Transverse colon (tissue), 4 donors: ENCODE results near the gene LENG8. TPM values are rescaled to one million over a fixed set of nuclear protein-coding genes. Genes with fewer than 3 reads are reported as not detected.
A peak's percentile ranks its signal among the peaks of the same experiment; 100 is the strongest.

Experiments
- DNase-seq: peaks from one replicate; pipeline ENCODE4 v3.0.0-alpha.2; 2019
- H3K27ac ChIP-seq, 4 donors: fragments of 200-600 bp; sonication (generic); 2 replicates each; pipeline ENCODE4 v1.5.1; 2016 to 2018; ENCODE audit warnings: inconsistent platforms in 4 of 4
- H3K27me3 ChIP-seq: fragments of 200-600 bp; sonication (generic); 2 replicates; pipeline ENCODE4 v1.5.1; 2017; ENCODE audit warnings: inconsistent platforms
- H3K36me3 ChIP-seq, 4 donors: fragments of 200-600 bp; sonication (generic); 2 replicates each; pipeline ENCODE4 v1.5.1; 2017 to 2019; ENCODE audit warnings: inconsistent platforms in 4 of 4
- H3K4me1 ChIP-seq, 4 donors: fragments of 200-600 bp; sonication (generic); 2 replicates each; pipeline ENCODE4 v1.5.1; 2017 to 2020; ENCODE audit warnings: inconsistent platforms in 4 of 4
- H3K4me3 ChIP-seq, 4 donors: fragments of 200-600 bp; sonication (generic); 1 replicate in 1 of 4; 2 replicates in 3 of 4; pipeline versions ENCODE4 v1.5.1 to v1.6.1; 2017 to 2019; ENCODE audit warnings: inconsistent platforms in 4 of 4
- H3K9me3 ChIP-seq, 2 donors: fragments of 200-600 bp; sonication (generic); 2 replicates each; pipeline ENCODE4 v1.5.1; 2017 to 2019; ENCODE audit warnings: inconsistent platforms in 2 of 2
- CTCF ChIP-seq, 5 experiments: fragments of 200-600 bp in 3 of 5; fragments of 450-650 bp in 2 of 5; sonication (generic) in 3 of 5; IDR thresholded peaks; 1 replicate in 2 of 5; 2 replicates in 3 of 5; pipeline ENCODE4 v1.5.1; 2016 to 2017; ENCODE audit warnings: antibody characterized with exemption in 5 of 5, inconsistent platforms in 3 of 5, mild to moderate bottlenecking in 2 of 5, moderate library complexity in 1 of 5
- EP300 ChIP-seq: sonication (generic); formaldehyde crosslinking; IDR thresholded peaks from one replicate; pipeline ENCODE4 v1.6.1; 2017; ENCODE audit warnings: antibody characterized with exemption, low read depth
- POLR2A ChIP-seq: fragments of 450-650 bp; IDR thresholded peaks from one replicate; pipeline ENCODE4 v1.6.1; 2016; ENCODE audit warnings: antibody characterized with exemption, mild to moderate bottlenecking, moderate library complexity
- POLR2AphosphoS5 ChIP-seq, 3 donors: sonication (generic); formaldehyde crosslinking; IDR thresholded peaks; one replicate each; pipeline ENCODE4 v1.6.1; 2016; ENCODE audit warnings: antibody characterized with exemption in 3 of 3
- WGBS, 2 donors: methylation state at CpG; one replicate each; pipeline ENCODE4 v1.1.5; 2018; ENCODE audit warnings: low coverage in 1 of 2; 5-methylcytosine and 5-hydroxymethylcytosine counted together
- in situ Hi-C, 4 donors: fragments of 200-750 bp; cut with MboI; loops; one replicate each; pipeline versions ENCODE4 v1.15.0 to v1.15.1; 2017; ENCODE audit warnings: low sequenced_read_pairs in 3 of 4, low pct_ligation_motif_present in 1 of 4, low pct_unique_long_range_greater_than_20kb in 1 of 4
- intact Hi-C: fragments of 100-400 bp; cut with DNase I; formaldehyde crosslinking; loops from one replicate; pipeline ENCODE4 v1.15.1; 2023; ENCODE audit warnings: low total_unique reads
- total RNA-seq, 4 donors: library from RNA; depleted of rRNA; stranded (reverse); fragments of >200 nt; gene quantifications; one replicate each; pipeline ENCODE4 v1.1.0, GENCODE V29; 2016

LENG8 gene
- total RNA-seq, 4 donors from 2014 or later = 194 to 1,037 (median 566) TPM

GRCh38 chr19:54436031-54436523 lies 12.9 kb upstream of the LENG8 start:
- 76% methylated on average over 15 of the region's 15 CpGs; no CpG with 5 or more reads in 1 of the 2 donors for WGBS, 2 donors
- intact Hi-C loops = no loop called here
- H3K4me1 ChIP-seq = peaks cover 0 to 10% (median 7%) of the 10 kb centered on the region in 4 donors

GRCh38 chr19:54436628-54437252 lies 12.3 kb upstream of the LENG8 start:
- no peak overlapping the region for H3K4me3 ChIP-seq
- TF ChIP-seq POLR2AphosphoS5 (IDR thresholded peaks at IDR 0.05) = no peak
- H3K27ac ChIP-seq = no peak overlapping the region
- peaks cover 0 to 8% (median 2%) of the 10 kb centered on the region in 4 donors for H3K4me1 ChIP-seq
- intact Hi-C loops (no loop called here), in situ Hi-C loops (no loop called here)
- DNase-seq = no peak
- H3K9me3 ChIP-seq = no peaks in the 10 kb centered on the region
- peaks cover 8% of the 10 kb centered on the region for H3K27me3 ChIP-seq
- WGBS, 2 donors = 79 to 81% methylated on average over 10 of the region's 10 CpGs
- no peaks in the 10 kb centered on the region for H3K36me3 ChIP-seq

More at GRCh38 chr19:54436031-54436523, 12.9 kb upstream of the LENG8 start:
- Histone ChIP-seq H3K27ac (no peak overlapping the region), H3K4me3 (no peak overlapping the region), H3K36me3 (no peaks in the 10 kb centered on the region), H3K9me3 (no peaks in the 10 kb centered on the region), H3K27me3 (peaks cover 14% of the 10 kb centered on the region)
- no peak for DNase-seq
- in situ Hi-C loops = no loop called here
- no peak for TF ChIP-seq EP300
- TF ChIP-seq POLR2A = no peak
- TF ChIP-seq CTCF (IDR thresholded peaks at IDR 0.05) = no peak
- TF ChIP-seq POLR2AphosphoS5 (IDR thresholded peaks at IDR 0.05) = no peak

DNA sequence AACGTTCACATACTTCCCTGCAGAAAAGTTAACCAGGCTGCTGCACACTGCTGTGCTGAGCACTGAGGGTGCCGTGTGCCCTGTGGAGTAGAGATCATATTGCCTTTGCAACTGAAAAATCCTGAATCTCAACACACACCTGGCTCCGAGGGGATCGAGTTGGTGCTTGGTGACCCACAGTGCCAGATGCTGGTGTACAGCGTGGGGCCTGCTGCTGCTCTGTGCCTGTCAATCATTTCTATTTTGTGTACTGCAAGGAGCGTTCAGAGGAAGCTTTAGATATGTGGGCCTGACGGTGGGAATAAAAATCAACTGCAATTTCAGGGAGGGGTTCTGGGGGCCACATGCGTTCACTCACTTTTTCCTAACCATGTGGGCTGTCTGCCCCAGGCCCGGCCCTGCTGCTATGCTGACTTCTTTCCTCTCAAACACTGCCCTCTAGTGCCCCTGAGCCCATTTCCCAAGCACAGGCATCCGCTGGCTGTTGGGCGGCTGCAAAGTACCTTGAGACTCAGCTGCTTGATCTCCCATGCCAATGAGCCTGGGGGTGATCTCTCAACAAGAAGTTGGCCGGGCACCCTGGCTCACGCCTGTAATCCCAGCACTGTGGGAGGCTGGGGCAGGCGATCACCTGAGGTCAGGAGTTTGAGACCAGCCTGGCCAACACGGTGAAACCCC lies 9.7 kb upstream of the LENG8 start:
- in situ Hi-C loops (no loop called here), intact Hi-C loops (no loop called here)
- H3K9me3 ChIP-seq = no peaks in the 10 kb centered on the region
- no peak overlapping the region for H3K4me3 ChIP-seq
- 63% methylated on average over 15 of the region's 15 CpGs; no CpG with 5 or more reads in 1 of the 2 donors for WGBS, 2 donors
- H3K36me3 ChIP-seq = no peaks in the 10 kb centered on the region
- no peaks in the 10 kb centered on the region for H3K27me3 ChIP-seq
- peaks cover 0 to 8% (median 2%) of the 10 kb centered on the region in 4 donors for H3K4me1 ChIP-seq
- no peak for DNase-seq
- TF ChIP-seq CTCF (IDR thresholded peaks at IDR 0.05) = peak in 4 of 5 experiments; percentile 15 to 36 (median 24)
- no peak for TF ChIP-seq POLR2A
- no peak overlapping the region for H3K27ac ChIP-seq

GRCh38 chr19:54440641-54441040 lies 8.4 kb upstream of the LENG8 start:
- no peak overlapping the region for H3K27ac ChIP-seq
- WGBS, 2 donors = 95 to 100% methylated on average over 3 to 5 of the region's 5 CpGs
- in situ Hi-C loops = no loop called here
- DNase-seq = no peak
- TF ChIP-seq EP300 = no peak
- TF ChIP-seq POLR2AphosphoS5 (IDR thresholded peaks at IDR 0.05) = no peak
- no peak for TF ChIP-seq POLR2A
- no peak for TF ChIP-seq CTCF (IDR thresholded peaks at IDR 0.05)
- peaks cover 0 to 9% (median 5%) of the 10 kb centered on the region in 4 donors for H3K4me1 ChIP-seq
- no peaks in the 10 kb centered on the region for H3K9me3 ChIP-seq
- H3K27me3 ChIP-seq = no peaks in the 10 kb centered on the region
- intact Hi-C loops = no loop called here
- H3K36me3 ChIP-seq = no peaks in the 10 kb centered on the region
- no peak overlapping the region for H3K4me3 ChIP-seq
